HG03460 (cell line): ENCODE measurements around the gene PTGFRN.

ENCODE experiments used
- ATAC-seq: cut with Tn5 transposase; IDR thresholded peaks from one replicate; pipeline ENCODE4 v1.9.1; 2021; ENCODE audit not compliant: unreplicated experiment

The PTGFRN gene

GRCh38 chr1:116887212-116887611 is 22.5 kb upstream of the PTGFRN start:
- no peak for ATAC-seq

GRCh38 chr1:116889380-116889779 is 20.3 kb upstream of the PTGFRN start:
- no peak for ATAC-seq

- ATAC-seq, result no peak
Measured at GRCh38 chr1:116891396-116892079, 18.2 kb upstream of the PTGFRN start.

GRCh38 chr1:116895073-116895472 is 14.6 kb upstream of the PTGFRN start:
- no peak for ATAC-seq

GRCh38 chr1:116899529-116899928 is 10.2 kb upstream of the PTGFRN start:
- no peak for ATAC-seq

GRCh38 chr1:116900471-116901365 is 9.0 kb upstream of the PTGFRN start:
- ATAC-seq, result no peak

GRCh38 chr1:116902027-116902426 is 7.7 kb upstream of the PTGFRN start:
- no peak for ATAC-seq

GRCh38 chr1:116902723-116903383 is 6.9 kb upstream of the PTGFRN start:
- ATAC-seq, result no peak

GRCh38 chr1:116904791-116905320 is 4.9 kb upstream of the PTGFRN start:
- ATAC-seq, result no peak

GRCh38 chr1:116906812-116907211 is 2.9 kb upstream of the PTGFRN start:
- ATAC-seq, result no peak

GRCh38 chr1:116907351-116907750 is 2.4 kb upstream of the PTGFRN start:
- ATAC-seq, result no peak

- no peak for ATAC-seq
Measured at GRCh38 chr1:116908266-116908665, 1.4 kb upstream of the PTGFRN start.

GRCh38 chr1:116908820-116909511 is 750 bp upstream of the PTGFRN start:
- no peak for ATAC-seq

GRCh38 chr1:116910379-116911187 is 867 bp downstream of the PTGFRN start:
- no peak for ATAC-seq

- ATAC-seq, result no peak
Measured at GRCh38 chr1:116911188-116911553, 1.5 kb downstream of the PTGFRN start.

- no peak for ATAC-seq
Measured at GRCh38 chr1:116911779-116912469, 2.2 kb downstream of the PTGFRN start.

- no peak for ATAC-seq
Measured at GRCh38 chr1:116912846-116913245, 3.1 kb downstream of the PTGFRN start.

GRCh38 chr1:116913941-116914340 is 4.2 kb downstream of the PTGFRN start:
- ATAC-seq, result no peak

- ATAC-seq, result no peak
Measured at GRCh38 chr1:116914667-116915066, 5.0 kb downstream of the PTGFRN start.
